Tongue (tissue), 2 donors: Measurements from ENCODE around the gene PARL. TPM values are rescaled to one million over a fixed set of nuclear protein-coding genes. Genes with fewer than 3 reads are reported as not detected.
"Not testable (repeated sequence)": the region's sequence is repeated elsewhere in the genome, so short reads cannot be mapped to it uniquely, and the experiment has no call there.

ENCODE experiments used
- DNase-seq: peaks from one replicate; pipeline ENCODE4 v3.0.0-alpha.2; 2015
- total RNA-seq: library from RNA; depleted of rRNA; stranded (reverse); fragments of >200 nt; gene quantifications from one replicate; pipeline ENCODE4 v1.2.3, GENCODE V29; 2014

Gene PARL
- total RNA-seq, 1 donor from 2014 or later = 41.9 TPM

DNA sequence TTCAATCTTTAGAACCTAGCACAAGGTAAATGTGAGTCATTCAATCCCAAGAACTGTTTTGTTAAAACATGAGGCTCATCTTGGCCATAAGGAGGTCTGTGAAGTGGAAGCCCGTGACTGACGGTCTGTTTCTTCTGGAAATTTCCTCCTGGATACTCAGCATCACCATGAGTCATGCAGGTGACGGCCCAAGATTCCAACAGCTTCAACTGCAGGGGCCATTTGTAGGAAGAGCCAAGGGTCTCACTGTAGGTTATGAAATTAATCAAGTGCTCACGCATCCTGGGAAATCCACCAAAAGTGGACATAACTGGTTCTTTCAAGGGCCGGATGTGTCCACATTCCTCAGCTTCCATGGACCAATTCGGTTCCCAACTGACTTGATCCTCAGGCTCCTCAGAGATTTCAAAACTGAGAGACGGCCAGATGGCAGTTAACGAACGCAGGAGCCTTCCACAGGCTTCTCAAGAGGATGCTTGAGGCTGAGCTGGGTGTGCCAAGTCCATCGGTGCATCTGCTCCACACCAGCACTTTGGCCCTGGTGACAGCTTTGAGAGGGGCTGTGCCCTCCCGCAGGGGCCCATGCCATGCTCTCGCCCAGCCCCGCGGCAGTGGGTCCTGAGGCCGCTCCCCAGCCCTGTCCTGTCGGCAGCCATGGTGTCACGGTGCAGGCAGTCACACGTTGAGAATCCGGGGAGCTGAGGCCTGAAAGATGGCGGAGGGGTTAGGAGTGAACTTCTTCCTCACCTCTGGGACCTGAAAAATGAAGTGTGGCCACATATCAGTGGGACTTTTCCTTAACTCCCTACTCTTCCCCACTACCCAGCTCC lies 67.8 kb downstream of the PARL start:
- DNase-seq = no peak

- no peak for DNase-seq
These were observed 68.7 kb downstream of the PARL start for GRCh38 chr3:183815951-183816475.

DNA sequence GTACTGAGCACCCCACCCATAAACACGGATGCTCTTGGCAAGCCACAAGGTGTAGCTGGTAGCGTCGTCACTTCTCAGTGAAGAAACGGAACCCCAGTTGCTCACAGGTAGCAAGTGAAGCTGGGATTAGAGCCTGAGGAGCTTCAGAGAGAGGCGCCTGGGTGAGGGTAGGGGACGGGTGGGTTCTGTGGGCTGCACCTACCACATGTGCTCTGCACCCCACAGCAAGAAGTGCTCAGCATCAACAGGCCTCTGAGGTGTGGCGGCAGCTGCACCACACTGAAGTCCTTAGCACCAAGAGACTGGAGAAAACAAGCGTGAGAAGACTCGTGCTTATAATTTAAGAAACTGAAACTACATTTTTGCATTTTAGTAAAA lies 69.1 kb downstream of the PARL start:
- no peak for DNase-seq

GRCh38 chr3:183814240-183814639 lies 70.4 kb downstream of the PARL start:
- no peak for DNase-seq

DNA sequence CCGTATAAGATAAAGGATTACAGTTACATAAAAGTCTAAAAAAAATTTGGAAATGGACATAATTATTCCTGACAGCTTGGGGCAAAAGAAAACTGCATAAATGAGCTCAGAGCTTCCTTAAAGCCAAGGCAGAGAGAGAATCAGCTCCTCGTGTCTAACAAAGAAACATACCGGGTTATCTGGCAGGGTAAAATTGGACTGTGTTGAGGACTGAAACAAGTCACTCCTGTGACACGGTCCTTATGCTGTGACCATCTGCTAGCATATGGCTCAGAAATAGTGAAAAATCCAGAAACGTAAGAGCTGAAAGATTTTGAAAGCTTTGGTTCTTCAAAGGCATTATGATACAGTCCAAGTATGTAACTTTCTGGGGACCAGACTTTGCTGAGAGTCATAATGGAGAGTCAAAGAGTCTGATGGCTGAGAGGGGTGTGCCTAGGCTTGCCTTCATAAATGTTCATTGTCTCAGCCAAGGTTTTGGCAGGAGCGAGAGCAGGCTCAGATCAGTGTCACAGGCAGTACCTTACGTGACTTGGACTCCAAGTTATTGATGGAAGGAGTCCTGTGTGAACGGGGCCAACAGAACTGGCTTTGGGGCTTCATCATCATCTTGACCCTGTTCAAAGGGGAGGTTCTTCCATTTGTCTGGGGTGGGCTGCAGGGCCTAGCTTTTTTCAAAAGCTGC lies 71.8 kb downstream of the PARL start:
- DNase-seq = no peak

- no peak for DNase-seq
These were observed 73.0 kb downstream of the PARL start for GRCh38 chr3:183811638-183812037.

DNA sequence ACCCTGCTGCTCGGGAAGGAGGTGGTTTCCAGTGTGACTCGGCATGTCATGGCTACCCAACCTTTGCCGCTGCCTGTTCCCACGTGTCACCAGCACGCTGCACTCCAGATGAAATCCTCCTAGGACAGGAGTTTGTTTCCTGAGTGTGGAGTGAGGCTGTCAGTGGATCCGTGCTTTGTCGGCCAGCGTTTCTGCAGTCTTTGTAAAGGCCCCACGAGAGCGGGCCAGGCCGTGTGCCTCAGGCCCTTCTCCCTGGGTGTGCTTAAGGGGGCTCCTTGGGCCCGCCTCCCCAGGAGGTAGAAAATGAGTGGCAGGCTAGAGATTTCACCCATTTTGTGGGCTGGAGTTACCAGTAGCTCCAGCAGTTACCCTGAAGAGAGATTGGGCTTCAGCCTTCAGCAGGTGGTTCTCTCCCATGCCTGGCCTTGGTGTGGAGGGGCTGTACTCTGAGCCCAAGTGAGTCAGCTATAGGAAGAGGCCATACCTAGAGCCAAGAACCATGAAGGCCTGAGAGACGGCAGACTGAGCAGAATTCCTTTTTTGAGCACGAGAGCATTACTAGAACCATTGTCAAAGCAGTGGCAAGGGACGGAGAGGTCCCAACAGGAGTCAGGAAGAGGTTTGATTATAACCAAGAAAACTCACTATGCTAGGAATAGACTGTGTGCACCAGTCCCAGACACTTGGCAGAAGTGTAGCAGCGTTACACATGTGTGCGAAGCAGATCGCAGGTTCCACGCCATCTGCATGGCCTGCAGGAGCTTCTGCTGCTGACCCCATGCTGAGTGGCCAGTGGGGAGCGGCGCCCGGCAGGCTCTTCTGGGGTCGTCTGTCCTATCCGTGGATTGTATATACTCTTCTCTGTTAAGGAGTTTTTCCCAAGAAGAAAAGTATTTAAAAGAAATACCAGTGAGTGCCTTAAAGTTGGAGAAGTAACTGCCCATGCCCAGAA lies 73.8 kb downstream of the PARL start:
- no peak for DNase-seq

- DNase-seq = no peak
These were observed 75.4 kb downstream of the PARL start for GRCh38 chr3:183809270-183809669.

DNA sequence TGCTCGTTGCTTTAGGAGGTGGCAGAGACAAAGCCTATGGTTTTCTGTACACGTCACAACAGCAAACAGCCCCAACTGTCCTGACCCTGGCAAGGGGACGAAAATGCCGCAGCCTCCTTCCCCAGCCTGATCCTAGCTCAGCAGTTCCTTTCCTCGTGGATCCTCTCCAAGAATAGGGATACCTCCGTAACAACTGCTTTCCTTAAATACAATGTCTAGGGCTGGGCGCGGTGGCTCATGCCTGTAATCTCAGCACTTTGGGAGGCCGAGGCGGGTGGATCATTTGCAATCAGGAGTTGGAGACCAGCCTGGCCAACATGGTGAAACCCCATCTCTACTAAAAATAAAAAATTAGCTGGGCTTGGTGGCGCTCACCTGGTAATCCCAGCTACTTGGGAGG lies 76.3 kb downstream of the PARL start:
- peak; percentile 44 for DNase-seq

DNA sequence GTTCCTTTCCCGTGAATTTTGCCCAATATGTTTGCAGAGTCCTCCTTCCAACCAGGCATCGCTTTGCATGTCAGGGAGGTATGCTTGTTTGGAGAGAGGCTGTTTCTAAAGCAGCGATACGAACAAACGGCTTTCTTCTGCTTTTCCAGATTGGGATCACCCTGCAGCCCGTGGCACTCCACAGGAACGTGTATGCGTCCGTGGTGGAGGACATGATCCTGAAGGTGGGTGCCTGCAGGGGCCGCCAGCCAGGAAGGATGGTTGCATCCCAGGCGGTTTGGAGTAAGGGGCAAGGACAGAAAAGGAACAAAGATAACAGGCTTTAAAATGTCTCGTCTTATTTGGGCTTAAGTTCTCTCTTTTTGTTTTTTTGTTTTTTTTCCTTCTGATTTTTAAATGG lies 76.8 kb downstream of the PARL start:
- no peak for DNase-seq

DNA sequence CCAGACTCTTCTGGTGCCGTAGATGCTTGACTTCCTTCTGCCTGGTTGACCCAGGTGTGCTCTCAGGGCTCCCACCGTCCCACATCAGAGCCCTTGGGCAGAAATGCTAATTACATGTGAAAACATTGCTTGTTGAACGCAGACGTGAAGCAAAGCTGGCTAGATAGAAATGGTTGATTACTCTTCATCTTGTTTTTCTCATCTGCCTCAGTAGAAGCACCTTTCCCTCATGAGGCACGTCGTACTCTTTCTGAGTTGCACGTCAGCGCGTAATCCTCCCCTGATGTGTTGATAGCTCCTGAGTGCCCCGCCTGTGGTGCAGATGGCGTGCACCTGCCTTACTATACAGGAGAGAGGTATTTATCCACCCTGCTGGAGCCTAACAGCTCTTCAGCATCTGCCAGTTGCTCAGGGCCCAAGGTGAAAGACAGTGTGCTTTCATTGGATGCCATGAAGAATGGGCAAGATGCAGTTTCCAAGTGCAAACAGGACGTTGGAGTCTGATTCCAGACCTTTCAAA lies 77.4 kb downstream of the PARL start:
- DNase-seq = no peak

GRCh38 chr3:183802989-183803388 lies 81.7 kb downstream of the PARL start:
- peak; percentile 79 for DNase-seq

GRCh38 chr3:183801601-183802000 lies 83.1 kb downstream of the PARL start:
- DNase-seq = no peak

GRCh38 chr3:183800243-183800863 lies 84.3 kb downstream of the PARL start:
- peak; percentile 86 for DNase-seq

DNA sequence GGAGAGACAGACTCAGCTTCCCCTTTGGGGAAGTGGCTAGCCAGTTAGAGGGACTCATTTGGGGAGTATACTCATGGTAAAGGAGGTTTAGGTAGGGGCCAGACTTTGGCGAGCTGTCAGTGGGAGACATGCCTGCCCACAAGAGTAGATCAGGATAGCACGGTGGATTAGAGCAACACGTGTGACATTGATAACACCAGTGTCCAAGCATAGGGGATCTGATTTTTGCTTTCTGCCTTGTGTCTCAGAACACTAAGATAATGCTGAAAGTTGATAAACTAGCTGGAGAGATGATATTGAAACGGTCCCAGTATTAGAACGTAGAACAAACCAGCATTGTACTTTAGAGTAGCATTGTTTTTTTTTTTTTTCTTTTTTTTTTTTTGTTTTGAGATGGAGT lies 85.2 kb downstream of the PARL start:
- no peak for DNase-seq

GRCh38 chr3:183797996-183798395 lies 86.7 kb downstream of the PARL start:
- DNase-seq = peak; percentile 57

DNA sequence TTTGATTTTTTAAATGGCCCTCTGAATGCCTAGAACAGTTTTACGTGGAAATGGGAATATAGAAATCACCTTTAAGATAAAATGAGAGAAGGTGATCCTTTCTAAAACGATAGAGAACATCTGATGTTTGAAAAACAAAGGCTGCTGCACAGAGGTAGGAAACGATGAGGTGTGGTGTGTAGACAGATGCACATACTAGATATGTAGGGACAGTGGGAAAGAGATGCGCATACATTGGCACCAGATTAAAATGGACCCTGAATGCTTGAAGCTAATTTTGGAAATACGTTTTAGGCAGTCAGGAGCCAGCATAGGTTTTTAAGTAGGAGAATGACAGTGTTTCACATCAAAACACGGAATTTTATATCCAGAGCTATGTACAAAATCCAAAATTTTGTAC lies 88.3 kb downstream of the PARL start:
- DNase-seq = no peak

GRCh38 chr3:183794452-183794851 lies 90.2 kb downstream of the PARL start:
- peak; percentile 36 for DNase-seq

GRCh38 chr3:183792976-183793375 lies 91.7 kb downstream of the PARL start:
- no peak for DNase-seq

GRCh38 chr3:183790700-183791099 lies 94.0 kb downstream of the PARL start:
- DNase-seq = no peak

- no peak for DNase-seq
These were observed 94.9 kb downstream of the PARL start for GRCh38 chr3:183789826-183790225.

DNA sequence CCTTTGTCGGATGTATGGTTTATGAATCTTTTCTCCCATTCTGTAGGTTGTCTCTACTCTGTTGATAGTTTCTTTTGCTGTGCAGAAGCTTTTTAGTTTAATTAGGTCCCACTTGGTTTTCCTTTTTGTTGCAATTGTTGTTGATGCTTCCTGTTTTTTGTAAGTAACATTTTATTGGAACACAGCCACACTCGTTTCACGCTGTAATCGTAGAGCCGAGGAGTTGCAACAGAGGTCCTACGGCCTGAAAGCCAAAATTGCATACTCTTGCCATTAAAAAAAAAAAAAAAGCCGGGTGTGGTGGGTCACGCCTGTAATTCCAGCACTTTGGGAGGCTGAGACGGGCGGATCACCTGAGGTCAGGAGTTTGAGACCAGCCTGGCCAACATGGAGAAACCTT lies 100.2 kb downstream of the PARL start:
- not testable (repeated sequence) for DNase-seq
